ENCODE data around the gene DHCR24.
A peak's percentile ranks its signal among the peaks of the same experiment; 100 is the strongest.
"Not testable (repeated sequence)": the region's sequence is repeated elsewhere in the genome, so short reads cannot be mapped to it uniquely, and the experiment has no call there.

The DHCR24 gene

DNA sequence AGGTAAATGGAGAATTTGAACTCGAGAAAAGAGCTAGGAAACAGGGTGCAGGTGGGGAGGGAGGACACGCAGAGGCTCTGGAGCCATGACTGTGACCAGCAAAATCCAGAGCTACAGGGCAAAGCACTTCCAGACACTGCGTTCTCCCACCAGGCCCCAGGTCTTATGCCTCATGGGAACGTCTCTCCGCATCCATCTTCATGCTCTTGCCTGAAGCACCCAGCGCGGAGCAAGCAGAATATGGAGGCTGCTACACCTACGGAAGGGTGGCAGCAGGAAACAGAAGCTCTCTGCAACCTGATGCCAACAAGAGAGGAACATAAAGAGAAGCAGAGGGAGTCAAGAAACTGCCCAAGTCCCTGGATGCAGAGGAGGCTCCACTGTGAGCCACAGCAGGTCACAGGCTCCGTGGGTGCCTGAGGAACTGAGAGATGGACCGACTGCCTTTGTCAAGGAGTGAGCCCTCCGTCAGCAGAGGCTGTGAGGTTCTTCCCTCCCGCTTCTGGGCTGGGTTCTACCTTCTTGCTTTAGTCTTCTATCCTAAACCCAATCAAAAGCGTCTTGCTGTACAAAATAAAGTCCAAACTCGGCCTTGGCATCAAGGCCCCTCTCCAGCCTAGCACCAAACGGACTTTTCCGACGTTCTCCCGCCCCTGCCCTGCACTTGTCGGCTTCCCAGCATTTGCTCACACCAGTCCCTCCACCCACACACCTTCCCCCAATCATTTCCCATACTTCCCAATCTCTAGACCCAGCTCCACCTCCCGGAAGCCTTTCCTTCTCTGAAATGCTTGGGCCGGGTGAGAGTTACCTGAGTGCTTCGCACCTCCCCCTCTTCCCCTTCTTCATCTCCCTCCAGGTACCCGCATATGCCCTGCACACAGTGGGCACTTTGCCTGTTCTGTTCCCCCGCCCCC, 930 bp downstream of the DHCR24 start:
- no peak for TF ChIP-seq CTCF (conservative IDR thresholded peaks at IDR 0.05; ENCODE audit: low read length)
- DNase-seq (ENCODE audit: low read depth), result no peak
- H3K4me3 ChIP-seq (ENCODE audit: low read length), result peak overlapping the region; percentile 90

DNA sequence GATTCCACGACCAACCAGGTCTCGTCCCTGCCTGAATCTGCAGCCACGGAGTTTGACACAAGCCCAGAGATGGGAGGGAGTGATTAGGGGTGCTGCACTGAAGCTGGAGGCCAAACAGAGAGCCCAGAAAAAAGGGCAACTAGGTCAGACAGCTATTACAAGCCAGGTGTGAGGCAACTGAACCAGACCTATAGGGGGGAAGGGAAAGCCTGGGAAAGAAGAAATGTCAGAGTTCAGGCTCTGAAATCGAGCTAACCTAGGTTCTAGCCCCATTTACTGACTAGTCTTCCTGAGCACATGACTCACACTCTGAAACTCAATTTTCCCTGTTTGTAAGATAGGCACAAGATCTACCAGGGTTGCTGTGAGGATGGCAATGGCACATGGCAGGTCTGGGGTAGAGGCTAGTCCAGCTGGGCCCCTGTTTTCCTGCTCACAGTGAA, 1.7 kb downstream of the DHCR24 start:
- TF ChIP-seq CTCF (conservative IDR thresholded peaks at IDR 0.05; ENCODE audit: low read length), result no peak
- no peak for DNase-seq (ENCODE audit: low read depth)
- peak overlapping the region; percentile 90 for H3K4me3 ChIP-seq (ENCODE audit: low read length)

DNA sequence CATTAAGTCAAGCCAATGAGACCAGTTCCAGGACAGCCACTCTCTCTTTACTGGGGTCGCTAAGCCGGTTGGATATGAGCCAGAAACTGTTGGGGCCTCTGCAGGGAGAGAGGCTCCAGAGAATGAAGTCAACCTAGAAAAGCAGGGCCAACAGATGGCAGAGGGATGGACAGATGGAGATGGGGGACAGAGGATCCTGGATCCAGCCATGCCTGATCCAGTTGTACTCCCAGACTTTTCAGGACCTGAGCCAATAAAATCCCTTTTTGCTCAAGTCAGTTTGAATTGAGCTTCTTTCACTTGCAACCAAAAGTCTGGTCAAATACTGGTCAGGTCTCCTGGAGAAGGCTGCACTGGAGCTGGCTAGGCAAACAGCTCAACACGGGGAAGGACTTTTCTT, 2.2 kb downstream of the DHCR24 start:
- TF ChIP-seq CTCF (conservative IDR thresholded peaks at IDR 0.05; ENCODE audit: low read length), result no peak
- H3K4me3 ChIP-seq (ENCODE audit: low read length), result peak overlapping the region; percentile 90; the same call in 1 of the 2 replicates
- DNase-seq (ENCODE audit: low read depth), result no peak

DNA sequence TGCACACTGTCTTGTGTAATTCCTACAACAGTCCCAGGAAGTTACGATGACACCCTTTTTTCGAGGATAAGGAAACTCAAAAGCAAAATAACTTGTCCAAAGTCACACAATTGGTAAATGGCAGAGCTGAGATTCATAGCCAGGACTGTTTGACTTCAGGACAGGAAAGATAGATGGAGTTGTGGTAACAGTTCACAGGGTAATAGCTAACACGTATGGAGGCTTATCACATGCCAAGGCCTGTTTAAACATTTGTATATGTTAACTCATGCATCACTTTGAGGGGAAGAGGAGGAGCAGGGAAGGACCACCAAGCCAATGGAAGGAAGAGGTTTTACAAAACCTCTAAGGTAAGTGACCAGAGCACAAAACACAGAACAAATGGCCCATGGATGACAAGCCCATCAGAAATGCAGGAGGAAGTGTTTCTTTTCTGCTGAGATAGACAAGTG, 2.8 kb downstream of the DHCR24 start:
- no peak for TF ChIP-seq CTCF (conservative IDR thresholded peaks at IDR 0.05; ENCODE audit: low read length)
- DNase-seq (ENCODE audit: low read depth), result peak; percentile 60
- no peak overlapping the region; the same call in 1 of the 2 replicates for H3K4me3 ChIP-seq (ENCODE audit: low read length)

GRCh38 chr1:54883349-54884102, 3.5 kb downstream of the DHCR24 start:
- peak overlapping the region; percentile 5 for H3K4me3 ChIP-seq (ENCODE audit: low read length)
- DNase-seq (ENCODE audit: low read depth), result peak; percentile 69
- no peak for TF ChIP-seq CTCF (conservative IDR thresholded peaks at IDR 0.05; ENCODE audit: low read length)

GRCh38 chr1:54882519-54882918, 4.5 kb downstream of the DHCR24 start:
- no peak for TF ChIP-seq CTCF (conservative IDR thresholded peaks at IDR 0.05; ENCODE audit: low read length)
- H3K4me3 ChIP-seq (ENCODE audit: low read length), result no peak overlapping the region
- no peak for DNase-seq (ENCODE audit: low read depth)

DNA sequence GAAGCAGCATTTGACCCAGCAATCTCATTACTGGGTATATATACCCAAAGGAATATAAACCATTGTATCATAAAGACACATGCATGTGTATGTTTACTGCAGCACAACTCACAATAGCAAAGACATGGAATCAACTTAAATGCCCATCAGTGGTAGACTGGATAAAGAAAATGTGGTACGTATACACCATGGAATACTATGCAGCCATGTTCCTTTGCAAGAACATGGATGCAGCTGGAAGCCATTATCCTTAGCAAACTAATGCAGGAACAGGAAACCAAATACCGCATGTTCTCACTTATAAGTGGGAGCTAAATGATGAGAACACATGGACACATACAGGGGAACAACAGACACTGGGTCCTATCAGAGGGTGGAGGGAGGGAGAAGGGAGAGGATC, 5.4 kb downstream of the DHCR24 start:
- DNase-seq (ENCODE audit: low read depth); H3K4me3 ChIP-seq (ENCODE audit: low read length): not testable (repeated sequence)
